A549 (cell line): ENCODE data around the gene RPS8. TPM values are rescaled to one million over a fixed set of nuclear protein-coding genes. Genes with fewer than 3 reads are reported as not detected.
A peak's percentile ranks its signal among the peaks of the same experiment; 100 is the strongest.

Experiments used
- ATAC-seq, 2 experiments: fragments of 200-7000 bp in 1 of 2; fragments of >200 bp in 1 of 2; cut with Nextera tagmentation in 1 of 2; cut with Tn5 transposase in 1 of 2; 3 replicates each; pipeline versions ENCODE4 v1.8.0 to v1.9.1; 2018 to 2020; ENCODE audit warnings: mild to moderate bottlenecking in 1 of 2, moderate library complexity in 1 of 2
- CTCF ChIA-PET: fragments of 300-600 bp; sonication (Branson Sonifier 250); formaldehyde crosslinking; extraction: SDS; loops from one replicate; lab custom pipeline; 2021; ENCODE audit warnings: antibody characterized with exemption, inconsistent platforms; lab: Yijun Ruan, JAX
- POLR2A ChIA-PET: fragments of 350-600 bp; formaldehyde crosslinking; extraction: SDS; loops from one replicate; lab custom pipeline; 2021; ENCODE audit warnings: antibody characterized with exemption, inconsistent platforms; lab: Yijun Ruan, JAX
- DNase-seq, 2 experiments: peaks; one replicate each; pipeline versions ENCODE4 v3.0.0 to v3.0.0-alpha.2; 2011 to 2016; ENCODE audit warnings: low read depth in 1 of 2, low spot score in 1 of 2
- FAIRE-seq: peaks from 2 replicates; lab custom pipeline; 2011; peaks lifted over from hg19 to GRCh38; lab: Jason Lieb, UNC
- H3K27ac ChIP-seq, 2 experiments: fragments of >200 bp; sonication (Bioruptor Twin); formaldehyde crosslinking; 3 replicates each; pipeline ENCODE4 v1.5.1; 2016 to 2017
- H3K4me1 ChIP-seq: fragments of >200 bp; sonication (Bioruptor Twin); formaldehyde crosslinking; 3 replicates; pipeline ENCODE4 v1.6.1; 2016
- H3K4me2 ChIP-seq: fragments of >200 bp; sonication (Bioruptor Twin); formaldehyde crosslinking; 3 replicates; pipeline ENCODE4 v1.6.1; 2016
- H3K4me3 ChIP-seq: fragments of >200 bp; sonication (Bioruptor Twin); formaldehyde crosslinking; 3 replicates; pipeline ENCODE4 v1.5.1; 2016
- H3K9me3 ChIP-seq: fragments of >200 bp; sonication (Bioruptor Twin); formaldehyde crosslinking; 3 replicates; pipeline ENCODE4 v1.6.1; 2016
- CBX8 ChIP-seq: fragments of 200-600 bp; sonication (generic); IDR thresholded peaks from 2 replicates; pipeline ENCODE4 v1.6.1; 2016
- CHD2 ChIP-seq: fragments of 150-350 bp; IDR thresholded peaks from 2 replicates; pipeline ENCODE4 v1.6.1; 2014; ENCODE audit warnings: low read length; ENCODE audit not compliant: partially characterized antibody
- CTCF ChIP-seq: fragments of >200 bp; sonication (Bioruptor Twin); formaldehyde crosslinking; IDR thresholded peaks from 3 replicates; pipeline ENCODE4 v1.5.1; 2016
- E2F6 ChIP-seq: IDR thresholded peaks from 2 replicates; pipeline ENCODE4 v1.6.1; 2012; ENCODE audit warnings: low read depth, borderline replicate concordance
- EP300 ChIP-seq, 2 experiments: fragments of >200 bp; sonication (Bioruptor Twin); formaldehyde crosslinking; IDR thresholded peaks; 2 replicates in 1 of 2; 3 replicates in 1 of 2; pipeline ENCODE4 v1.6.1; 2016 to 2017
- ESRRA ChIP-seq: fragments of 150-350 bp; IDR thresholded peaks from 2 replicates; pipeline ENCODE4 v1.6.1; 2014; ENCODE audit warnings: mild to moderate bottlenecking, low read length, borderline replicate concordance
- FOSB ChIP-seq: fragments of 250-450 bp; sonication (Bioruptor Pico); IDR thresholded peaks from 2 replicates; pipeline ENCODE4 v1.5.0; 2020; ENCODE audit warnings: mild to moderate bottlenecking, moderate library complexity
- FOSL2 ChIP-seq, 2 experiments: fragments of 450-650 bp in 1 of 2; fragments of >200 bp in 1 of 2; sonication (Bioruptor Twin) in 1 of 2; formaldehyde crosslinking; IDR thresholded peaks; 2 replicates each; pipeline versions ENCODE4 v1.5.0 to v1.6.1; 2016 to 2020; ENCODE audit warnings: mild to moderate bottlenecking in 1 of 2, moderate library complexity in 1 of 2
- FOXS1 ChIP-seq: fragments of 250-450 bp; sonication (Bioruptor Pico); IDR thresholded peaks from 2 replicates; pipeline ENCODE4 v1.5.0; 2020; ENCODE audit warnings: mild to moderate bottlenecking, moderate library complexity
- HDAC2 ChIP-seq: fragments of 200-600 bp; sonication (generic); IDR thresholded peaks from 2 replicates; pipeline ENCODE4 v1.6.1; 2016
- HOXB5 ChIP-seq: fragments of 250-450 bp; sonication (Bioruptor Pico); IDR thresholded peaks from 2 replicates; pipeline ENCODE4 v1.5.0; 2020; ENCODE audit warnings: mild to moderate bottlenecking, moderate library complexity
- KDM1A ChIP-seq: fragments of 200-600 bp; sonication (generic); IDR thresholded peaks from 2 replicates; pipeline ENCODE4 v1.6.1; 2016; ENCODE audit warnings: low read depth, mild to moderate bottlenecking
- KDM5A ChIP-seq: fragments of 200-600 bp; sonication (generic); IDR thresholded peaks from 2 replicates; pipeline ENCODE4 v1.6.1; 2016; ENCODE audit warnings: antibody characterized with exemption, mild to moderate bottlenecking
- MAZ ChIP-seq: fragments of 150-350 bp; IDR thresholded peaks from 2 replicates; pipeline ENCODE4 v1.6.1; 2014; ENCODE audit warnings: antibody characterized with exemption, low read depth, low read length, borderline replicate concordance
- NR3C1 ChIP-seq: fragments of >200 bp; sonication (Bioruptor Twin); formaldehyde crosslinking; IDR thresholded peaks from 3 replicates; pipeline ENCODE4 v1.6.1; 2017
- PHF8 ChIP-seq: fragments of 200-600 bp; sonication (generic); IDR thresholded peaks from 2 replicates; pipeline ENCODE4 v1.6.1; 2016; ENCODE audit warnings: low read depth, mild to moderate bottlenecking, antibody characterized with exemption, moderate library complexity, borderline replicate concordance
- POLR2A ChIP-seq: IDR thresholded peaks from 2 replicates; pipeline ENCODE4 v1.6.1; 2012; ENCODE audit warnings: mild to moderate bottlenecking, low read length
- RARB ChIP-seq: fragments of 250-450 bp; sonication (Bioruptor Pico); IDR thresholded peaks from 2 replicates; pipeline ENCODE4 v1.8.0; 2021; ENCODE audit warnings: mild to moderate bottlenecking, moderate library complexity
- SMC3 ChIP-seq: fragments of >200 bp; sonication (Bioruptor Twin); formaldehyde crosslinking; IDR thresholded peaks from 3 replicates; pipeline ENCODE4 v1.6.1; 2018; ENCODE audit warnings: inconsistent platforms
- ZSCAN20 ChIP-seq: fragments of 250-450 bp; sonication (Bioruptor Pico); IDR thresholded peaks from 2 replicates; pipeline ENCODE4 v1.8.0; 2022; ENCODE audit warnings: mild to moderate bottlenecking, moderate library complexity
- WGBS: methylation state at CpG from one replicate; pipeline ENCODE4 v1.1.6; 2017; ENCODE audit errors: missing lambda C conversion rate; 5-methylcytosine and 5-hydroxymethylcytosine counted together
- polyA plus RNA-seq, 4 experiments: library from polyadenylated mRNA; depleted of rRNA in 3 of 4; stranded (reverse); fragments of >200 nt; fragmentation: RNase III in 1 of 4; extraction: RNeasy Plus Mini Kit Qiagen cat#74134 plus additional on column Dnase treatment in 1 of 4; gene quantifications; 2 replicates in 3 of 4; 3 replicates in 1 of 4; pipeline ENCODE4 v1.2.3, GENCODE V29; 2011 to 2017
- TF ChIP-seq, protein P1 (sequence below): IDR thresholded peaks from 2 replicates; pipeline ENCODE4 v1.6.1; 2012
- TF ChIP-seq, protein P2 (sequence below): fragments of >200 bp; sonication (Bioruptor Twin); formaldehyde crosslinking; IDR thresholded peaks from 2 replicates; pipeline ENCODE4 v1.6.1; 2016

The RPS8 gene
- polyA plus RNA-seq, 2 of the 4 experiments (the other 2 are of a cell fraction) = 1,577 to 1,820 TPM

GRCh38 chr1:44817771-44818495 is 42.6 kb downstream of the RPS8 start:
- no peaks in the 10 kb centered on the region for H3K9me3 ChIP-seq
- 97% methylated on average over 11 of the region's 11 CpGs for WGBS
- H3K4me2 ChIP-seq = no peak overlapping the region
- FAIRE-seq (no peak), DNase-seq (no peak), ATAC-seq (no peak)
- no peak for TF ChIP-seq HDAC2
- no peak for TF ChIP-seq SMC3
- TF ChIP-seq RARB (CRISPR knock-in tag) = no peak
- H3K4me3 ChIP-seq = no peak overlapping the region
- ChIA-PET POLR2A (interaction anchor here (0.6 to 3.5 kb wide), 5 partner anchors 10 to 96 kb away, joined by 3 to 57 read pairs (median 16); partner anchors contain the start of genes BTBD19, DYNLT4, PLK3 and RPS8), CTCF (interaction anchor here (0.6 to 4.5 kb wide), 11 partner anchors 8 to 193 kb away, joined by 3 to 23 read pairs (median 3); partner anchors contain the start of genes BTBD19, HECTD3 and PLK3)
- H3K27ac ChIP-seq = peak overlapping the region in 1 of 2 experiments; percentile 97; a peak in 2 of 6 replicates
- H3K4me1 ChIP-seq = peaks cover 19% of the 10 kb centered on the region; the same call in 2 of the 3 replicates

DNA sequence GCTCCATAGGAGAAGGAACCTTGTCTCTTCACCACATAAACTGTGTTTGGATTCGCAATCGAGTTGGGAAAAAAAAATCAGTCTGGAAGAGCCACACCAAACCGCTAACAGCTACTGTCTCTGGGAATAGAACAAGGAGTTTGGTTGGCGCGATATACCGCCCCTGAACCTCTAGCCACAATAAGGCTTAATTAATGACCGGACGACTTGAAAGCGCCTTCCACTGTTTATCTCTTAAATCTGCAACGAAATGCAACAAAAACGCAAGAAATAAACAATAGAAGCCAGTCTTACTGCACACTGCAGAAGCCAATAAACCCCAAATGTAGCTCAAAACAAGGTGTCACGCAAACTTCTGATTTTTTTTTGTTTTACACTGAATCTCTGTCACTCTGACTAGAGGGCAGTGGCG is 43.9 kb downstream of the RPS8 start:
- peak overlapping the region; percentile 97 to 98 for H3K27ac ChIP-seq

DNA sequence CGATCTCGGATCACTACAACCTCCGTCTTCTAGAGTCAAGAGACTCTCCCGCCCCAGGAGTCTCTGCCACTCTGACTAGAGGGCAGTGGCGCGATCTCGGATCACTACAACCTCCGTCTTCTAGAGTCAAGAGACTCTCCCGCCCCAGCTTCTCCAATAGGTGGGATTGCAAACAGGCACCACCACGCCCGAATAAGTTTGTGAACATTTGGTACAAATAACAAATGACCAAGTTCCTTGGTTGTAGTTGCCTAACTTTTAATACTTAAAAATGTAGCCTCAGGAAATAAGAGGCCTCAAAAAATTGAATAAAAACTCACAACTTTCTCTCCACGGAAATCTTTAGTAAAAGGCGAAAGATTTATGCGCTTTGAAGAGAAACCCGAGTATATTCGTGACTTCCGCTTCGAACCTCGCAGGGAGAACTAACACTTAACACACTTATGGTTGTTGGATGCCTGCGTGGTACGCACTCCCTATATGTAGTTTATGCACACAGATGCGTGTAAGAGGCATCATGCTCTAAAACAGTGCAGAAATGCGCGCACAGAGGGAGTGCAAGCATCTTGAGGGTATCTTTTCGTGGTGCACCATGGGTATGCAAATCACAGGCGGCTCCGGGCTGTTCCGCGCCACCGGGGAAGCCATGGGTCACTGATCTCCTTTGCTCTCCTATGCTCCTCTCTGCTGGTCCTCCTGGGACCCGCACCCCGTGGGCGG is 44.4 kb downstream of the RPS8 start:
- ChIA-PET CTCF (interaction anchor here (0.7 to 4.5 kb wide), 11 partner anchors 11 to 108 kb away, joined by 3 to 23 read pairs (median 5); partner anchors contain the start of genes BTBD19, PLK3 and RNU5D-1), POLR2A (interaction anchor here (0.5 to 3.5 kb wide), 20 partner anchors 11 to 1127 kb away, joined by 3 to 57 read pairs (median 5); partner anchors contain the start of genes BTBD19, DYNLT4, HECTD3 and MUTYH)
- FAIRE-seq = no peak
- peak; percentile 60; the same call in 1 of the 2 replicates for TF ChIP-seq MAZ
- TF ChIP-seq FOSB (CRISPR knock-in tag) = peak; percentile 99
- TF ChIP-seq KDM5A = no peak
- TF ChIP-seq ESRRA = 0 out of 2 replicates have a peak, but pooled peaks have one; percentile 9
- no peak for TF ChIP-seq FOSL2 (IDR thresholded peaks at IDR 0.05)
- TF ChIP-seq FOSL2 (CRISPR knock-in tag; IDR thresholded peaks at IDR 0.05) = peak; percentile 59
- peak; percentile 59; the same call in 1 of the 2 replicates for TF ChIP-seq HOXB5 (CRISPR knock-in tag)
- TF ChIP-seq, protein P1, sequence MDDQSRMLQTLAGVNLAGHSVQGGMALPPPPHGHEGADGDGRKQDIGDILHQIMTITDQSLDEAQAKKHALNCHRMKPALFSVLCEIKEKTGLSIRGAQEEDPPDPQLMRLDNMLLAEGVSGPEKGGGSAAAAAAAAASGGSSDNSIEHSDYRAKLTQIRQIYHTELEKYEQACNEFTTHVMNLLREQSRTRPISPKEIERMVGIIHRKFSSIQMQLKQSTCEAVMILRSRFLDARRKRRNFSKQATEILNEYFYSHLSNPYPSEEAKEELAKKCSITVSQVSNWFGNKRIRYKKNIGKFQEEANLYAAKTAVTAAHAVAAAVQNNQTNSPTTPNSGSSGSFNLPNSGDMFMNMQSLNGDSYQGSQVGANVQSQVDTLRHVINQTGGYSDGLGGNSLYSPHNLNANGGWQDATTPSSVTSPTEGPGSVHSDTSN = peak; percentile 80
- TF ChIP-seq EP300 (IDR thresholded peaks at IDR 0.05) = no peak
- TF ChIP-seq POLR2A = peak; percentile 93
- peak; percentile 54 for TF ChIP-seq CHD2
- no peak for TF ChIP-seq CBX8
- TF ChIP-seq E2F6 = peak; percentile 43; the same call in 1 of the 2 replicates
- no peak for TF ChIP-seq FOXS1 (CRISPR knock-in tag)
- no peak for TF ChIP-seq KDM1A

More for the DNA sequence above, 43.9 kb downstream of the RPS8 start:
- DNase-seq (no peak), ATAC-seq (peak; percentile 9 to 14; a peak in 5 of 6 replicates), FAIRE-seq (no peak)
- H3K4me3 ChIP-seq = peak overlapping the region; percentile 47
- POLR2A ChIA-PET = interaction anchor here (0.5 to 3.5 kb wide), 18 partner anchors 11 to 1128 kb away, joined by 3 to 57 read pairs (median 6); partner anchors contain the start of genes BTBD19, DYNLT4, HECTD3 and MUTYH
- H3K4me2 ChIP-seq = peak overlapping the region; percentile 96
- peaks cover 13% of the 10 kb centered on the region; the same call in 2 of the 3 replicates for H3K4me1 ChIP-seq
- CTCF ChIA-PET = interaction anchor here (0.7 to 4.5 kb wide), 9 partner anchors 10 to 107 kb away, joined by 3 to 23 read pairs (median 4); partner anchors contain the start of genes BTBD19, PLK3 and RNU5D-1
- no peaks in the 10 kb centered on the region for H3K9me3 ChIP-seq
- WGBS = 2% methylated on average over 13 of the region's 13 CpGs
- no peak for TF ChIP-seq NR3C1
- peak; percentile 9; the same call in 1 of the 3 replicates for TF ChIP-seq CTCF
- TF ChIP-seq, protein P1 = no peak
- TF ChIP-seq RARB (CRISPR knock-in tag) = no peak
- TF ChIP-seq KDM5A = no peak
- TF ChIP-seq, protein P2, sequence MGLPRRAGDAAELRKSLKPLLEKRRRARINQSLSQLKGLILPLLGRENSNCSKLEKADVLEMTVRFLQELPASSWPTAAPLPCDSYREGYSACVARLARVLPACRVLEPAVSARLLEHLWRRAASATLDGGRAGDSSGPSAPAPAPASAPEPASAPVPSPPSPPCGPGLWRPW = no peak
- TF ChIP-seq PHF8 = 0 out of 2 replicates have a peak, but pooled peaks have one; percentile 8
- no peak for TF ChIP-seq ZSCAN20 (CRISPR knock-in tag)

More for the DNA sequence above, 44.4 kb downstream of the RPS8 start:
- peak; percentile 90 to 91 for ATAC-seq
- H3K4me3 ChIP-seq = peak overlapping the region; percentile 51
- peaks cover 12% of the 10 kb centered on the region; the same call in 2 of the 3 replicates for H3K4me1 ChIP-seq
- H3K4me2 ChIP-seq = peak overlapping the region; percentile 96
- peak overlapping the region; percentile 97 to 98 for H3K27ac ChIP-seq
- no peaks in the 10 kb centered on the region for H3K9me3 ChIP-seq
- WGBS = under 1% methylated on average over 30 of the region's 33 CpGs
- DNase-seq = peak; percentile 74 to 94
